IMR-90 (cell line): ENCODE data around the gene PPP1R9A. TPM values are rescaled to one million over a fixed set of nuclear protein-coding genes. Genes with fewer than 3 reads are reported as not detected.

ENCODE experiments used
- ATAC-seq: fragments of 200-7000 bp; cut with Tn5 transposase; 2 replicates; pipeline ENCODE4 v1.9.1; 2020; ENCODE audit warnings: low read depth, mild to moderate bottlenecking, moderate library complexity
- BruUV-seq: library from RNA; stranded (reverse); fragments of 400-500 nt; replicated peaks from 2 replicates; lab custom pipeline; 2021; lab: Mats Ljungman, UMichigan
- CTCF ChIA-PET: fragments of 300-600 bp; formaldehyde crosslinking; extraction: SDS; loops from one replicate; lab custom pipeline; 2021; ENCODE audit warnings: antibody characterized with exemption; lab: Yijun Ruan, JAX
- POLR2A ChIA-PET: fragments of 300-600 bp; sonication (Branson Sonifier 250); formaldehyde crosslinking; loops from one replicate; lab custom pipeline; 2022; ENCODE audit warnings: antibody characterized with exemption; ENCODE audit not compliant: unreplicated experiment; lab: Charles Lee
- DNase-seq: peaks from one replicate; pipeline ENCODE4 v3.0.0; 2013
- H2AFZ ChIP-seq: replicated peaks from 2 replicates; pipeline ENCODE3; 2013; ENCODE audit warnings: low read length, mild to moderate bottlenecking; ENCODE audit not compliant: poor library complexity
- H2AK5ac ChIP-seq: 2 replicates; pipeline ENCODE4 v1.6.1; 2013; ENCODE audit warnings: low read depth, low read length, inconsistent platforms
- H2AK9ac ChIP-seq: replicated peaks from 2 replicates; pipeline ENCODE3; 2013; ENCODE audit warnings: mild to moderate bottlenecking, low read depth, low read length, moderate library complexity; ENCODE audit not compliant: poor library complexity
- H2BK120ac ChIP-seq: 2 replicates; pipeline ENCODE4 v1.6.1; 2013; ENCODE audit warnings: low read depth, low read length, inconsistent platforms
- H2BK15ac ChIP-seq: 3 replicates; pipeline ENCODE4 v1.6.1; 2013; ENCODE audit warnings: low read depth, low read length, inconsistent platforms
- H2BK20ac ChIP-seq: 2 replicates; pipeline ENCODE4 v1.6.1; 2013; ENCODE audit warnings: low read depth, mild to moderate bottlenecking, inconsistent platforms, low read length, moderate library complexity
- H2BK5ac ChIP-seq: 2 replicates; pipeline ENCODE4 v1.6.1; 2013; ENCODE audit warnings: mild to moderate bottlenecking, low read depth, low read length, inconsistent platforms; ENCODE audit not compliant: poor library complexity, severe bottlenecking
- H3K14ac ChIP-seq: replicated peaks from 2 replicates; pipeline ENCODE4 v1.6.1; 2013; ENCODE audit warnings: low read depth, low read length, inconsistent platforms
- H3K18ac ChIP-seq: 2 replicates; pipeline ENCODE4 v1.6.1; 2013; ENCODE audit warnings: low read depth, low read length, control low read depth
- H3K23ac ChIP-seq: 2 replicates; pipeline ENCODE4 v1.6.1; 2013; ENCODE audit warnings: low read depth, low read length, inconsistent platforms
- H3K27ac ChIP-seq: 2 replicates; pipeline ENCODE4 v1.5.1; 2013; ENCODE audit warnings: mild to moderate bottlenecking, control low read depth, low read length; ENCODE audit not compliant: insufficient read depth
- H3K27me3 ChIP-seq: 2 replicates; pipeline ENCODE4 v1.6.1; 2013; ENCODE audit warnings: low read length; ENCODE audit not compliant: control insufficient read depth, insufficient read depth
- H3K36me3 ChIP-seq: 2 replicates; pipeline ENCODE4 v1.6.1; 2013; ENCODE audit warnings: low read length, mixed read lengths; ENCODE audit not compliant: control insufficient read depth, insufficient read depth
- H3K4ac ChIP-seq: 2 replicates; pipeline ENCODE4 v1.6.1; 2013; ENCODE audit warnings: low read depth, low read length, inconsistent platforms
- H3K4me1 ChIP-seq: 2 replicates; pipeline ENCODE4 v1.6.1; 2013; ENCODE audit warnings: low read length, mixed read lengths; ENCODE audit not compliant: control insufficient read depth, insufficient read depth
- H3K4me2 ChIP-seq: 2 replicates; pipeline ENCODE4 v1.6.1; 2013; ENCODE audit warnings: low read depth, mild to moderate bottlenecking, control low read depth, low read length, moderate library complexity
- H3K4me3 ChIP-seq: 2 replicates; pipeline ENCODE4 v1.5.1; 2013; ENCODE audit warnings: low read depth, mild to moderate bottlenecking, control low read depth, low read length, moderate library complexity; ENCODE audit not compliant: insufficient read depth
- H3K56ac ChIP-seq: 2 replicates; pipeline ENCODE4 v1.6.1; 2013; ENCODE audit warnings: low read length, inconsistent platforms; ENCODE audit not compliant: insufficient read depth; ENCODE audit errors: extremely low read depth
- H3K79me1 ChIP-seq, 2 experiments: 2 replicates each; pipeline ENCODE4 v1.6.1; 2013; ENCODE audit warnings: low read length in 2 of 2, inconsistent platforms in 1 of 2, low read depth in 1 of 2
- H3K9ac ChIP-seq: 2 replicates; pipeline ENCODE4 v1.6.1; 2013; ENCODE audit warnings: low read depth, low read length, control low read depth
- H3K9me1 ChIP-seq: 2 replicates; pipeline ENCODE4 v1.6.1; 2013; ENCODE audit warnings: low read length, inconsistent platforms; ENCODE audit not compliant: insufficient read depth
- H3K9me3 ChIP-seq: 2 replicates; pipeline ENCODE4 v1.6.1; 2013; ENCODE audit warnings: low read length; ENCODE audit not compliant: control insufficient read depth, insufficient read depth
- H4K20me1 ChIP-seq: 2 replicates; pipeline ENCODE4 v1.6.1; 2013; ENCODE audit warnings: low read length, inconsistent platforms; ENCODE audit not compliant: insufficient read depth
- H4K5ac ChIP-seq: 2 replicates; pipeline ENCODE4 v1.6.1; 2013; ENCODE audit warnings: mild to moderate bottlenecking, low read depth, low read length, control low read depth
- H4K8ac ChIP-seq, 2 experiments: 2 replicates each; pipeline ENCODE4 v1.6.1; 2013; ENCODE audit warnings: low read depth in 2 of 2, low read length in 2 of 2, control low read depth in 1 of 2, inconsistent platforms in 1 of 2
- H4K91ac ChIP-seq: 2 replicates; pipeline ENCODE4 v1.6.1; 2013; ENCODE audit warnings: low read depth, low read length, inconsistent platforms; ENCODE audit not compliant: insufficient read depth
- POLR2A ChIP-seq: IDR thresholded peaks from 2 replicates; pipeline ENCODE4 v1.6.1; 2012; ENCODE audit warnings: mild to moderate bottlenecking, low read depth, low read length
- RCOR1 ChIP-seq: IDR thresholded peaks from 2 replicates; pipeline ENCODE4 v1.6.1; 2012; ENCODE audit warnings: mild to moderate bottlenecking, low read length, improper control_type of control experiment; ENCODE audit not compliant: insufficient replicate concordance
- WGBS, 2 experiments: methylation state at CpG; one replicate each; pipeline versions ENCODE4 v1.1.5 to v1.1.7; 2013; ENCODE audit warnings: missing lambda C conversion rate in 2 of 2; ENCODE audit not compliant: insufficient read length in 1 of 2; ENCODE audit errors: extremely low coverage in 2 of 2; 5-methylcytosine and 5-hydroxymethylcytosine counted together
- dilution Hi-C: fragments of 300-500 bp; cut with HindIII; formaldehyde crosslinking; loops from one replicate; pipeline ENCODE4 v1.14.3; 2018; ENCODE audit warnings: low sequenced_read_pairs; ENCODE audit not compliant: unreplicated experiment
- in situ Hi-C: fragments of 300-500 bp; cut with MboI; formaldehyde crosslinking; loops from 3 replicates; pipeline ENCODE4 v1.14.3; 2019; ENCODE audit warnings: low sequenced_read_pairs, inconsistent platforms, mixed read lengths
- intact Hi-C: fragments of 100-400 bp; cut with micrococcal nuclease; formaldehyde crosslinking; loops from 2 replicates; pipeline ENCODE4 v1.10.0; 2022
- polyA plus RNA-seq, 3 experiments: library from polyadenylated mRNA; depleted of rRNA; stranded (reverse); fragments of >200 nt; gene quantifications; 2 replicates each; pipeline ENCODE4 v1.2.3, GENCODE V29; 2012; ENCODE audit warnings: low replicate concordance in 1 of 3
- total RNA-seq: library from RNA; depleted of rRNA; stranded (reverse); fragments of >200 nt; gene quantifications from 2 replicates; pipeline ENCODE4 v1.2.3, GENCODE V29; 2012

PPP1R9A gene
- total and polyA plus RNA-seq, 2 of the 4 experiments (the other 2 are of a cell fraction) = not detected

- no CpG with 5 or more reads among the region's 2 CpGs for WGBS, 2 experiments
Measured at GRCh38 chr7:95317546-95317945, 410.2 kb downstream of the PPP1R9A start.

More at GRCh38 chr7:95317546-95317945, 410.2 kb downstream of the PPP1R9A start:
- H3K23ac ChIP-seq = no peak overlapping the region
- no peak overlapping the region for H3K4me3 ChIP-seq
- no TSS peak for BruUV-seq
- in situ Hi-C loops (no loop called here), dilution Hi-C loops (no loop called here), intact Hi-C loops (no loop called here)
- no peaks in the 10 kb centered on the region for H3K4me1 ChIP-seq
- no peaks in the 10 kb centered on the region for H3K9me1 ChIP-seq
- no peak overlapping the region for H3K9ac ChIP-seq
- no peak overlapping the region for H4K8ac ChIP-seq
- H3K79me1 ChIP-seq = no peaks in the 10 kb centered on the region
- no peak overlapping the region for H2BK120ac ChIP-seq
- no peak overlapping the region for H3K4me2 ChIP-seq
- H2AK9ac ChIP-seq = no peak overlapping the region
- no peak overlapping the region for H3K4ac ChIP-seq
- no peak overlapping the region for H2BK15ac ChIP-seq
- no peak overlapping the region for H4K5ac ChIP-seq
- POLR2A ChIA-PET = no interaction called here
- no peaks in the 10 kb centered on the region for H3K9me3 ChIP-seq
- no peak overlapping the region for H3K27ac ChIP-seq
- ATAC-seq = no peak
- H2AFZ ChIP-seq = no peak overlapping the region
- TF ChIP-seq POLR2A (no peak), RCOR1 (no peak)
- no peak overlapping the region for H3K56ac ChIP-seq
- no peak overlapping the region for H2BK20ac ChIP-seq
- DNase-seq = no peak
- H3K36me3 ChIP-seq = no peaks in the 10 kb centered on the region
- no peak overlapping the region for H3K14ac ChIP-seq
- H2BK5ac ChIP-seq = no peak overlapping the region
- H3K18ac ChIP-seq = no peak overlapping the region
- no peak overlapping the region for H4K91ac ChIP-seq
- no peaks in the 10 kb centered on the region for H3K27me3 ChIP-seq
- no peaks in the 10 kb centered on the region for H4K20me1 ChIP-seq
- no peak overlapping the region for H2AK5ac ChIP-seq
- CTCF ChIA-PET = no interaction called here
